Uterus (tissue), 4 donors: ENCODE data around the gene SH3GL3. TPM values are rescaled to one million over a fixed set of nuclear protein-coding genes. Genes with fewer than 3 reads are reported as not detected.
A peak's percentile ranks its signal among the peaks of the same experiment; 100 is the strongest.

Source experiments
- DNase-seq, 2 donors: peaks; one replicate each; pipeline ENCODE4 v3.0.0-alpha.2; 2019 to 2020
- H3K27ac ChIP-seq, 2 donors: fragments of 200-600 bp; sonication (generic); 1 replicate in 1 of 2; 2 replicates in 1 of 2; pipeline ENCODE4 v1.5.1; 2016 to 2018
- H3K27me3 ChIP-seq, 2 donors: fragments of 200-600 bp; sonication (generic); one replicate each; pipeline ENCODE4 v1.5.1; 2018 to 2019; ENCODE audit warnings: control low read depth in 1 of 2
- H3K36me3 ChIP-seq, 2 donors: fragments of 200-600 bp; sonication (generic); one replicate each; pipeline ENCODE4 v1.5.1; 2019; ENCODE audit warnings: control low read depth in 1 of 2
- H3K4me1 ChIP-seq, 2 donors: fragments of 200-600 bp; sonication (generic); one replicate each; pipeline ENCODE4 v1.5.1; 2018 to 2019; ENCODE audit warnings: control low read depth in 1 of 2
- H3K4me3 ChIP-seq, 2 donors: fragments of 200-600 bp; sonication (generic); 1 replicate in 1 of 2; 2 replicates in 1 of 2; pipeline ENCODE4 v1.5.1; 2018 to 2019; ENCODE audit warnings: mild to moderate bottlenecking in 1 of 2
- H3K9me3 ChIP-seq, 2 donors: fragments of 200-600 bp; sonication (generic); one replicate each; pipeline ENCODE4 v1.5.1; 2019; ENCODE audit warnings: control low read depth in 1 of 2
- CTCF ChIP-seq, 4 experiments: fragments of 200-600 bp in 2 of 4; fragments of 450-650 bp in 2 of 4; sonication (generic) in 2 of 4; IDR thresholded peaks; one replicate each; pipeline ENCODE4 v1.5.1; 2016 to 2019; ENCODE audit warnings: antibody characterized with exemption in 4 of 4, mild to moderate bottlenecking in 2 of 4, moderate library complexity in 1 of 4
- POLR2A ChIP-seq, 2 donors: fragments of 450-650 bp; IDR thresholded peaks; one replicate each; pipeline ENCODE4 v1.6.1; 2016; ENCODE audit warnings: antibody characterized with exemption in 2 of 2, mild to moderate bottlenecking in 1 of 2, moderate library complexity in 1 of 2
- intact Hi-C: fragments of 100-400 bp; cut with DNase I; formaldehyde crosslinking; loops from one replicate; pipeline ENCODE4 v1.15.1; 2023; ENCODE audit warnings: low total_unique reads
- total RNA-seq, 4 donors: library from RNA; depleted of rRNA in 3 of 4; stranded (reverse); fragments of >200 nt in 3 of 4; gene quantifications; one replicate each; pipeline versions ENCODE4 v1.1.0 to v1.2.4, GENCODE V29; 2014 to 2023
- donor health status: DM: yes; HTN: yes; CAD: no.

SH3GL3 gene
- total RNA-seq, 4 donors from 2014 or later, result 1.2 to 11.8 (median 2.0) TPM; not detected in 1

DNA sequence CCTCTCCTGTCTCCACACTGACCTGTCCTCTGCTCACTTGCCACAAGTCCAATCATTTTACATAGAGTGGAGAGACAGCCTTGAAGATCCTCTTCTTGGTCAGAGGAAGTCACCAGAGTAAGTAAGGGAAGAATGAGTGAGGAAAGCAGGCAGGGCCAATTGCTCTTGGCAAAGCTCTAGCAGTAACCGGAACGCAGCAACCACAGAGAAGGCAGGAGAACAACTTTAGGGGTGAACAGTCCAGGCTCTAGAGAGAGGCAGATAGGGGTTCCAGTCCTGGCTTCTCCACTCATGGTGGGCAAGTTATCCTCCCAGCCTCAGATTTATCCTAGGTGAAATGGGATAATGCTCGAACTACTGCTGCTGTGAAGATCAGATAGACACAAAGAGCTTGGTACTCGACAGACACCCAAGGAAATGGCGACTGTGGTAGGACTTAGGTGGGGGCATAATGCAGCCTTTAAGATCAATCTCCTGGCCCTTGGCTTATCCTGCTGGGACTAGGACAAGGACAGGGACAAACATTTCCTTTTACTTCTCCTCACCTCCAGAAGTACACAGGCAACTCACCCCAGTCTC is 205.6 kb downstream of the SH3GL3 start:
- DNase-seq, result no peak

GRCh38 chr15:83653288-83653638 is 206.1 kb downstream of the SH3GL3 start:
- DNase-seq, result peak in 1 of 2 donors; percentile 28
- Histone ChIP-seq H3K4me3 (peak overlapping the region in 1 of 2 donors; percentile 62), H3K27ac (peak overlapping the region in 1 of 2 donors; percentile 73), H3K4me1 (no peaks in the 10 kb centered on the region), H3K36me3 (no peaks in the 10 kb centered on the region), H3K9me3 (no peaks in the 10 kb centered on the region), H3K27me3 (no peaks in the 10 kb centered on the region)
- TF ChIP-seq CTCF (IDR thresholded peaks at IDR 0.05), result no peak
- TF ChIP-seq POLR2A (IDR thresholded peaks at IDR 0.05), result no peak
- intact Hi-C loops, result no loop called here

More for the DNA sequence above, 205.6 kb downstream of the SH3GL3 start:
- no peaks in the 10 kb centered on the region for H3K36me3 ChIP-seq
- intact Hi-C loops, result no loop called here
- no peaks in the 10 kb centered on the region for H3K9me3 ChIP-seq
- H3K27me3 ChIP-seq, result no peaks in the 10 kb centered on the region
- no peaks in the 10 kb centered on the region for H3K4me1 ChIP-seq
- no peak overlapping the region for H3K4me3 ChIP-seq
- peak overlapping the region in 1 of 2 donors; percentile 73 for H3K27ac ChIP-seq
- TF ChIP-seq CTCF (IDR thresholded peaks at IDR 0.05), result no peak

- H3K27ac ChIP-seq, result peak within 1 kb of the TSS; percentile 37 to 73
- H3K36me3 ChIP-seq, result no peaks in the 10 kb centered on the region
- intact Hi-C loops, result no loop called here
- no peaks in the 10 kb centered on the region for H3K9me3 ChIP-seq
- TF ChIP-seq CTCF (IDR thresholded peaks at IDR 0.05) (peak in 3 of 4 experiments; percentile 2 to 34 (median 18)), POLR2A (IDR thresholded peaks at IDR 0.05) (peak in 1 of 2 donors; percentile 41)
- H3K27me3 ChIP-seq, result no peaks in the 10 kb centered on the region
- H3K4me1 ChIP-seq, result no peaks in the 10 kb centered on the region
- H3K4me3 ChIP-seq, result peak within 1 kb of the TSS; percentile 17 to 62
- peak; percentile 63 to 79 for DNase-seq
Observed at GRCh38 chr15:83653639-83654378, 206.7 kb downstream of the SH3GL3 start, which contains the start of gene ADAMTSL3. Gene ADAMTSL3 (plus strand): TSS chr15:83654123. CDS start chr15:83655762, 1,639 bp downstream.

DNA sequence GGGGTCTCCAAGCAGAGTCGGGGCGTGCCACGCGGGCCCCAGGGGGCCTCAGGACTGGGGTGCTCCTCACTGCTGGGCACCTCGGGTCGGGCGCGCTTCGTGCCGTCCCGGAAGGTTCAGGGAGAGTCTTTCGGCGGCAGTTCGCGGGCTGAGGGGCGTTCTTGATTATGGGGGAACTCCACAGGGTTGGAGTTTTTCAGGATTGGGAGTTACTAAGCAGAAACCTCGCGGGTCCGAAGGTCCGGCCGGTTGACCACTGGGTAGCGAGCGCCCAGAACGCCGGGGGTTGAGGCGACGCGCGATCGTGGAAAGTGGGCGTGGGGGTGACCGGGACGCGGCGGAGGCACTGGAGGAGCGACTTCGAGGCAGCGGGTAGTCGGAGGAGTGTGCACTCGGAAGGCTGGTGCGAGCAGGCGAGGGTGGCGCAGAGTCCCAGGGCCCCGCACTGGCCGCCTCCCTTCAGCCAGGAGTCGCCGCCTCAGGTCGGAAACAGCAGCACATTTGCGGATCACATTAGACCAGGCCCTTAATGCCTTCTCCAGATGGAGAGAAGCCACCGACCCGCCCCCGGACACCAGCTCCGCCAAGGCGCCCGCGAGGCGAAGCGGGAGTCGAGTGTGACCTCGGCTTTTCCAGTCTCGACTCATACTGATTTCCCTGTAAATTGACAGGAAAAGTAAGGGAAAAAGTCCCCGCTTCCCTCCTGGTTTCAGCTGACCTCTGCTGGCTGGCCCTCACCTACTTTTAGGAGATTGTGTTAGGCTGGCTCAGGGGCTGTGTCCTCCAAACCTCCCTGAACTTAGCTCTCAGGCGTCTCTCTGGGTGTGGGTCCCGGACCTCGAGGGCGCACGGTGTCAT is 207.5 kb downstream of the SH3GL3 start:
- TF ChIP-seq CTCF (IDR thresholded peaks at IDR 0.05) (peak in 1 of 4 experiments; percentile 13), POLR2A (IDR thresholded peaks at IDR 0.05) (no peak)
- Histone ChIP-seq H3K9me3 (no peaks in the 10 kb centered on the region), H3K27me3 (no peaks in the 10 kb centered on the region), H3K4me1 (no peaks in the 10 kb centered on the region), H3K4me3 (peak overlapping the region; percentile 17 to 62), H3K27ac (peak overlapping the region; percentile 37 to 73), H3K36me3 (no peaks in the 10 kb centered on the region)
- peak; percentile 45 to 64 for DNase-seq
- intact Hi-C loops, result no loop called here
